Measurements from ENCODE around the gene STK24.

DNA sequence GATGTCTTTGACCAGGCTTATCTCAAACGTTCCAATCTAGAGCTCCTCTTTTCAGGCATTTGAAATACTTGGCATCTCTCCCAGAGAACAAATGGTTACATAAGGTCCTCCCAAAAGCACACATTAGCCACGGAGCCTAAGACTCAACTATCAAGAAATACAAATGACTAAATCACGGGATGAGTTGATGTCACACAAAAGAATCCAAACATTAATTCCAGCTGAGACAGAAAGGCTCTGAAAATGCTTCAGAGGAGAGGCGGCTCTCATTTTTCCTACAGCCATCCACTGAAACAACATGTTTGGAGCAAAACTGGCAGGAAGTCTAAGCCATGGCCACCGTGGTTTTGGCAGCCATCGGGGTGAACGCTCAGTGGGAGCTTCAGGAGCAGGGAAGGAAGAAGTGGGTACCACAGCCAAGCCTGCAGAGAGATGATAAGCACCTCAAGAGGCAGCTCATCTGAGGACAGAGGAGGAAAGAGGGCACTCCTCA is 122.5 kb downstream of the STK24 start:
- TF ChIP-seq EZH2 (optimal IDR thresholded peaks at IDR 0.05; ENCODE audit: low read depth, low read length) (no peak), EZH2phosphoT487 (IDR thresholded peaks at IDR 0.05; ENCODE audit: low read length) (no peak)
- TF ChIP-seq, protein P1, sequence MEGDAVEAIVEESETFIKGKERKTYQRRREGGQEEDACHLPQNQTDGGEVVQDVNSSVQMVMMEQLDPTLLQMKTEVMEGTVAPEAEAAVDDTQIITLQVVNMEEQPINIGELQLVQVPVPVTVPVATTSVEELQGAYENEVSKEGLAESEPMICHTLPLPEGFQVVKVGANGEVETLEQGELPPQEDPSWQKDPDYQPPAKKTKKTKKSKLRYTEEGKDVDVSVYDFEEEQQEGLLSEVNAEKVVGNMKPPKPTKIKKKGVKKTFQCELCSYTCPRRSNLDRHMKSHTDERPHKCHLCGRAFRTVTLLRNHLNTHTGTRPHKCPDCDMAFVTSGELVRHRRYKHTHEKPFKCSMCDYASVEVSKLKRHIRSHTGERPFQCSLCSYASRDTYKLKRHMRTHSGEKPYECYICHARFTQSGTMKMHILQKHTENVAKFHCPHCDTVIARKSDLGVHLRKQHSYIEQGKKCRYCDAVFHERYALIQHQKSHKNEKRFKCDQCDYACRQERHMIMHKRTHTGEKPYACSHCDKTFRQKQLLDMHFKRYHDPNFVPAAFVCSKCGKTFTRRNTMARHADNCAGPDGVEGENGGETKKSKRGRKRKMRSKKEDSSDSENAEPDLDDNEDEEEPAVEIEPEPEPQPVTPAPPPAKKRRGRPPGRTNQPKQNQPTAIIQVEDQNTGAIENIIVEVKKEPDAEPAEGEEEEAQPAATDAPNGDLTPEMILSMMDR (IDR thresholded peaks at IDR 0.05; ENCODE audit: low read length), result no peak

Data from MM.1S (cell line).